ENCODE results near the gene TMPRSS11A. TPM values are rescaled to one million over a fixed set of nuclear protein-coding genes. Genes with fewer than 3 reads are reported as not detected.

TMPRSS11A gene
- total and polyA plus RNA-seq, 2 of the 13 experiments (the other 11 are each of a cell fraction or from before 2014, with no cell fraction given), result not detected

- H3K36me3 ChIP-seq (replicated peaks in 1 of 2; ENCODE audit: control insufficient read depth in 1 of 2, insufficient read depth in 2 of 2, low read length in 2 of 2), result no peaks in the 10 kb centered on the region
- no TSS peak for BruUV-seq (replicated peaks)
- 17% methylated on average over 3 of the region's 3 CpGs for WGBS (ENCODE audit: low lambda C conversion rate)
- H3K4me3 ChIP-seq (replicated peaks in 1 of 3; ENCODE audit: insufficient read depth in 1 of 3, low read depth in 2 of 3, low read length in 3 of 3), result no peak overlapping the region
- in situ Hi-C loops (cut with HindIII; ENCODE audit: extremely low pct_ligation_motif_present, low pct_unique_long_range_greater_than_20kb) (no loop called here), intact Hi-C loops (cut with micrococcal nuclease; ENCODE audit: unreplicated experiment) (no loop called here)
- no peaks in the 10 kb centered on the region; a peak in 1 of 5 replicates for H3K27me3 ChIP-seq (ENCODE audit: control insufficient read depth in 1 of 2, insufficient read depth in 2 of 2, low read length in 2 of 2)
- H3K4me2 ChIP-seq (ENCODE audit: low read depth, low read length), result no peak overlapping the region
- no peaks in the 10 kb centered on the region for H4K20me1 ChIP-seq (ENCODE audit: insufficient read depth, low read length)
- POLR2A ChIA-PET, result no interaction called here
- TF ChIP-seq CTCF (CRISPR knock-in tag; IDR thresholded peaks at IDR 0.05) (peak; percentile 13; the same call in 1 of the 2 replicates), ZNF777 (CRISPR knock-in tag; IDR thresholded peaks at IDR 0.05) (no peak)
- H2AFZ ChIP-seq (ENCODE audit: low read length), result no peak overlapping the region
- CTCF ChIA-PET (ENCODE audit: low intra/inter-chr PET ratio, low total read pairs), result no interaction called here
- no peaks in the 10 kb centered on the region for H3K79me2 ChIP-seq (ENCODE audit: insufficient read depth, low read length)
- ATAC-seq (no peak), DNase-seq (ENCODE audit: low spot score) (no peak), FAIRE-seq (no peak)
- no peak overlapping the region for H3K9ac ChIP-seq (ENCODE audit: insufficient read depth, low read depth, low read length)
- no peaks in the 10 kb centered on the region for H3K4me1 ChIP-seq (ENCODE audit: insufficient read depth, low read length)
- no peaks in the 10 kb centered on the region for H3K9me3 ChIP-seq (ENCODE audit: low read length)
- no peak overlapping the region for H3K27ac ChIP-seq (ENCODE audit: extremely low read length, insufficient read depth, low read length)
These were observed 70.4 kb downstream of the TMPRSS11A start for GRCh38 chr4:67892905-67893304.

- Histone ChIP-seq H3K4me2 (ENCODE audit: low read depth, low read length) (no peak overlapping the region), H3K36me3 (replicated peaks in 1 of 2; ENCODE audit: control insufficient read depth in 1 of 2, insufficient read depth in 2 of 2, low read length in 2 of 2) (no peaks in the 10 kb centered on the region), H3K9me3 (ENCODE audit: low read length) (no peaks in the 10 kb centered on the region), H3K27ac (ENCODE audit: extremely low read length, insufficient read depth, low read length) (no peak overlapping the region), H3K4me3 (replicated peaks in 1 of 3; ENCODE audit: insufficient read depth in 1 of 3, low read depth in 2 of 3, low read length in 3 of 3) (no peak overlapping the region), H3K4me1 (ENCODE audit: insufficient read depth, low read length) (no peaks in the 10 kb centered on the region), H3K79me2 (ENCODE audit: insufficient read depth, low read length) (no peaks in the 10 kb centered on the region), H4K20me1 (ENCODE audit: insufficient read depth, low read length) (no peaks in the 10 kb centered on the region), H2AFZ (ENCODE audit: low read length) (no peak overlapping the region), H3K9ac (ENCODE audit: insufficient read depth, low read depth, low read length) (no peak overlapping the region), H3K27me3 (ENCODE audit: control insufficient read depth in 1 of 2, insufficient read depth in 2 of 2, low read length in 2 of 2) (no peaks in the 10 kb centered on the region; a peak in 1 of 5 replicates)
- DNase-seq (ENCODE audit: low spot score) (no peak), FAIRE-seq (no peak), ATAC-seq (no peak)
- intact Hi-C loops (cut with micrococcal nuclease; ENCODE audit: unreplicated experiment), result no loop called here
- CTCF ChIA-PET (ENCODE audit: low intra/inter-chr PET ratio, low total read pairs), result no interaction called here
- POLR2A ChIA-PET, result no interaction called here
- BruUV-seq (replicated peaks), result no TSS peak
- no peak for TF ChIP-seq ZNF839 (CRISPR knock-in tag; IDR thresholded peaks at IDR 0.05; ENCODE audit: borderline replicate concordance)
- no peak for TF ChIP-seq XRCC5 (optimal IDR thresholded peaks at IDR 0.05; ENCODE audit: low read length)
- no peak for TF ChIP-seq REXO4 (CRISPR knock-in tag; IDR thresholded peaks at IDR 0.05; ENCODE audit: borderline replicate concordance)
- no peak for TF ChIP-seq SAP130 (CRISPR knock-in tag; IDR thresholded peaks at IDR 0.05; ENCODE audit: low read depth)
- TF ChIP-seq ZNF12 (CRISPR knock-in tag; IDR thresholded peaks at IDR 0.05), result no peak
- TF ChIP-seq KAT8 (CRISPR knock-in tag; IDR thresholded peaks at IDR 0.05), result no peak
- no peak for TF ChIP-seq ZNF460 (CRISPR knock-in tag; IDR thresholded peaks at IDR 0.05; ENCODE audit: borderline replicate concordance)
- no peak for TF ChIP-seq CHD4 (IDR thresholded peaks at IDR 0.05; ENCODE audit: borderline replicate concordance, low read length)
- TF ChIP-seq KDM1A (CRISPR knock-in tag; IDR thresholded peaks at IDR 0.05), result no peak
- no peak for TF ChIP-seq SATB2 (CRISPR knock-in tag; IDR thresholded peaks at IDR 0.05)
- TF ChIP-seq DZIP1 (CRISPR knock-in tag; IDR thresholded peaks at IDR 0.05), result no peak
- no peak for TF ChIP-seq NFATC3 (CRISPR knock-in tag; IDR thresholded peaks at IDR 0.05)
- TF ChIP-seq KDM5A (IDR thresholded peaks at IDR 0.05; ENCODE audit: borderline replicate concordance, low read length), result no peak
- 21% methylated on average over 2 of the region's 2 CpGs for WGBS (ENCODE audit: low lambda C conversion rate)
- in situ Hi-C loops (cut with HindIII; ENCODE audit: extremely low pct_ligation_motif_present, low pct_unique_long_range_greater_than_20kb), result no loop called here
These were observed 71.0 kb downstream of the TMPRSS11A start for GRCh38 chr4:67892253-67892652.

All from HepG2 (cell line).